GDM1 (cell line): ENCODE results near the gene GAS2.
"Not testable (repeated sequence)": the region's sequence is repeated elsewhere in the genome, so short reads cannot be mapped to it uniquely, and the experiment has no call there.

Experiments used
- DNase-seq: peaks from one replicate; lab custom pipeline; 2025; lab: John Stamatoyannopoulos, UW

The GAS2 gene

GRCh38 chr11:22666325-22666687 lies at the start of gene GAS2:
Gene GAS2 (plus strand): TSS chr11:22666611. CDS start chr11:22674870, 8,259 bp downstream.
- no peak for DNase-seq

GRCh38 chr11:22617868-22618267 lies 48.5 kb upstream of the GAS2 start:
- no peak for DNase-seq

GRCh38 chr11:22624742-22625447 lies 41.5 kb upstream of the GAS2 start:
- no peak for DNase-seq

- peak; percentile 96 for DNase-seq
These were observed 40.7 kb upstream of the GAS2 start, which contains the start of gene FANCF for GRCh38 chr11:22625448-22626287. Gene FANCF (minus strand): TSS chr11:22625823. CDS start chr11:22625810, 13 bp downstream.

- DNase-seq, result no peak
These were observed 39.7 kb upstream of the GAS2 start for GRCh38 chr11:22626573-22627239.

- no peak for DNase-seq
These were observed 39.0 kb upstream of the GAS2 start for GRCh38 chr11:22627421-22627820.

GRCh38 chr11:22633354-22633902 lies 33.0 kb upstream of the GAS2 start:
- no peak for DNase-seq

GRCh38 chr11:22634897-22635629 lies 31.3 kb upstream of the GAS2 start:
- DNase-seq, result no peak

GRCh38 chr11:22635689-22636088 lies 30.7 kb upstream of the GAS2 start:
- no peak for DNase-seq

GRCh38 chr11:22640862-22641261 lies 25.5 kb upstream of the GAS2 start:
- DNase-seq, result no peak

GRCh38 chr11:22641559-22641958 lies 24.9 kb upstream of the GAS2 start:
- no peak for DNase-seq

- not testable (repeated sequence) for DNase-seq
These were observed 14.1 kb upstream of the GAS2 start for GRCh38 chr11:22652346-22652745.

GRCh38 chr11:22656130-22656529 lies 10.3 kb upstream of the GAS2 start:
- DNase-seq, result no peak

GRCh38 chr11:22657101-22657694 lies 9.2 kb upstream of the GAS2 start:
- DNase-seq, result no peak

- no peak for DNase-seq
These were observed 6.6 kb upstream of the GAS2 start for GRCh38 chr11:22659783-22660182.

GRCh38 chr11:22666688-22667439 lies 453 bp downstream of the GAS2 start:
- no peak for DNase-seq

- DNase-seq, result no peak
These were observed 1.8 kb downstream of the GAS2 start for GRCh38 chr11:22668005-22668796.

GRCh38 chr11:22669368-22669767 lies 3.0 kb downstream of the GAS2 start:
- no peak for DNase-seq

- DNase-seq, result no peak
These were observed 4.4 kb downstream of the GAS2 start for GRCh38 chr11:22670830-22671229.

- no peak for DNase-seq
These were observed 5.3 kb downstream of the GAS2 start for GRCh38 chr11:22671751-22672150.
